COLO668 (cell line): ENCODE results near the gene EEF1G.
A peak's percentile ranks its signal among the peaks of the same experiment; 100 is the strongest.

Experiments
- DNase-seq: peaks from one replicate; lab custom pipeline; 2025; ENCODE audit not compliant: unreplicated experiment; lab: John Stamatoyannopoulos, UW

EEF1G gene

GRCh38 chr11:62542750-62543567 lies 30.7 kb downstream of the EEF1G start:
- DNase-seq, result peak; percentile 78

- DNase-seq, result peak; percentile 74
Observed at GRCh38 chr11:62542111-62542745, 31.5 kb downstream of the EEF1G start.

GRCh38 chr11:62540804-62541701 lies 32.6 kb downstream of the EEF1G start:
- no peak for DNase-seq

GRCh38 chr11:62539238-62539925 lies 34.3 kb downstream of the EEF1G start:
- peak; percentile 83 for DNase-seq

- DNase-seq, result peak; percentile 73
Observed at GRCh38 chr11:62538470-62539237, 35.0 kb downstream of the EEF1G start.

- no peak for DNase-seq
Observed at GRCh38 chr11:62536301-62536957, 37.3 kb downstream of the EEF1G start.

- no peak for DNase-seq
Observed at GRCh38 chr11:62535802-62536201, 37.9 kb downstream of the EEF1G start.

- DNase-seq, result no peak
Observed at GRCh38 chr11:62534779-62535545, 38.7 kb downstream of the EEF1G start.

GRCh38 chr11:62532096-62532495 lies 41.6 kb downstream of the EEF1G start:
- no peak for DNase-seq

- DNase-seq, result no peak
Observed at GRCh38 chr11:62516736-62517371, 56.8 kb downstream of the EEF1G start.

GRCh38 chr11:62514151-62514550 lies 59.5 kb downstream of the EEF1G start:
- DNase-seq, result no peak

- no peak for DNase-seq
Observed at GRCh38 chr11:62513626-62514025, 60.1 kb downstream of the EEF1G start.

GRCh38 chr11:62512961-62513360 lies 60.7 kb downstream of the EEF1G start:
- no peak for DNase-seq
